ENCODE measurements around the gene PTPRB. TPM values are rescaled to one million over a fixed set of nuclear protein-coding genes. Genes with fewer than 3 reads are reported as not detected.

Gene PTPRB
- total RNA-seq (42.2 TPM), polyA plus RNA-seq (15.9 TPM)

GRCh38 chr12:70637303-70638085, at the start of gene PTPRB:
PTPRB (minus strand) TSS chr12:70637429; CDS start chr12:70637395, 34 bp downstream.
- peak within 1 kb of the TSS; percentile 10 for H3K27ac ChIP-seq (ENCODE audit: low read depth)
- no peak for DNase-seq (ENCODE audit: extremely low spot score)

GRCh38 chr12:70686907-70687306, 49.7 kb upstream of the PTPRB start:
- 53% methylated on average over 1 of the region's 1 CpG for WGBS
- H3K36me3 ChIP-seq (ENCODE audit: insufficient read depth) = no peaks in the 10 kb centered on the region
- H3K4me1 ChIP-seq (ENCODE audit: insufficient read depth) = no peaks in the 10 kb centered on the region
- no peak overlapping the region for H3K4me3 ChIP-seq (ENCODE audit: low read depth, low read length)
- no peak for DNase-seq (ENCODE audit: extremely low spot score)
- no peak overlapping the region for H3K27ac ChIP-seq (ENCODE audit: low read depth)

More at GRCh38 chr12:70637303-70638085, at the start of gene PTPRB:
- Histone ChIP-seq H3K4me1 (ENCODE audit: insufficient read depth) (no peaks in the 10 kb centered on the region), H3K36me3 (ENCODE audit: insufficient read depth) (peaks cover 1% of the 10 kb centered on the region), H3K4me3 (ENCODE audit: low read depth, low read length) (no peak within 1 kb of the TSS)
- 49% methylated on average over 6 of the region's 6 CpGs for WGBS

- WGBS = 79% methylated on average over 2 of the region's 2 CpGs
- Histone ChIP-seq H3K4me1 (ENCODE audit: insufficient read depth) (no peaks in the 10 kb centered on the region), H3K4me3 (ENCODE audit: low read depth, low read length) (no peak overlapping the region), H3K27ac (ENCODE audit: low read depth) (no peak overlapping the region), H3K36me3 (ENCODE audit: insufficient read depth) (no peaks in the 10 kb centered on the region)
- no peak for DNase-seq (ENCODE audit: extremely low spot score)
These were observed 49.1 kb upstream of the PTPRB start for GRCh38 chr12:70686299-70686698.

- DNase-seq (ENCODE audit: extremely low spot score) = no peak
- Histone ChIP-seq H3K36me3 (ENCODE audit: insufficient read depth) (no peaks in the 10 kb centered on the region), H3K27ac (ENCODE audit: low read depth) (no peak overlapping the region), H3K4me1 (ENCODE audit: insufficient read depth) (no peaks in the 10 kb centered on the region), H3K4me3 (ENCODE audit: low read depth, low read length) (no peak overlapping the region)
- WGBS = 81% methylated on average over 3 of the region's 3 CpGs
These were observed 46.7 kb upstream of the PTPRB start for GRCh38 chr12:70683976-70684375.

- H3K4me3 ChIP-seq (ENCODE audit: low read depth, low read length) = no peak overlapping the region
- H3K27ac ChIP-seq (ENCODE audit: low read depth) = no peak overlapping the region
- H3K4me1 ChIP-seq (ENCODE audit: insufficient read depth) = no peaks in the 10 kb centered on the region
- no peaks in the 10 kb centered on the region for H3K36me3 ChIP-seq (ENCODE audit: insufficient read depth)
- 95% methylated on average over 5 of the region's 5 CpGs for WGBS
- DNase-seq (ENCODE audit: extremely low spot score) = no peak
These were observed 34.5 kb upstream of the PTPRB start for GRCh38 chr12:70671698-70672097.

- Histone ChIP-seq H3K4me1 (ENCODE audit: insufficient read depth) (no peaks in the 10 kb centered on the region), H3K27ac (ENCODE audit: low read depth) (no peak overlapping the region), H3K4me3 (ENCODE audit: low read depth, low read length) (no peak overlapping the region), H3K36me3 (ENCODE audit: insufficient read depth) (no peaks in the 10 kb centered on the region)
- WGBS = 54% methylated on average over 3 of the region's 3 CpGs
- DNase-seq (ENCODE audit: extremely low spot score) = no peak
These were observed 33.7 kb upstream of the PTPRB start for GRCh38 chr12:70670948-70671347.

- 90% methylated on average over 2 of the region's 2 CpGs for WGBS
These were observed 30.0 kb upstream of the PTPRB start for GRCh38 chr12:70667253-70667652.

GRCh38 chr12:70666364-70666763, 29.1 kb upstream of the PTPRB start:
- Histone ChIP-seq H3K36me3 (ENCODE audit: insufficient read depth) (no peaks in the 10 kb centered on the region), H3K4me1 (ENCODE audit: insufficient read depth) (no peaks in the 10 kb centered on the region), H3K4me3 (ENCODE audit: low read depth, low read length) (no peak overlapping the region), H3K27ac (ENCODE audit: low read depth) (no peak overlapping the region)
- DNase-seq (ENCODE audit: extremely low spot score) = no peak
- WGBS = 95% methylated on average over 1 of the region's 1 CpG

More at GRCh38 chr12:70667253-70667652, 30.0 kb upstream of the PTPRB start:
- no peak overlapping the region for H3K27ac ChIP-seq (ENCODE audit: low read depth)
- no peaks in the 10 kb centered on the region for H3K36me3 ChIP-seq (ENCODE audit: insufficient read depth)
- H3K4me1 ChIP-seq (ENCODE audit: insufficient read depth) = no peaks in the 10 kb centered on the region
- no peak overlapping the region for H3K4me3 ChIP-seq (ENCODE audit: low read depth, low read length)
- no peak for DNase-seq (ENCODE audit: extremely low spot score)

GRCh38 chr12:70664465-70664881, 27.2 kb upstream of the PTPRB start:
- H3K4me3 ChIP-seq (ENCODE audit: low read depth, low read length) = no peak overlapping the region
- H3K27ac ChIP-seq (ENCODE audit: low read depth) = no peak overlapping the region
- no peak for DNase-seq (ENCODE audit: extremely low spot score)
- H3K4me1 ChIP-seq (ENCODE audit: insufficient read depth) = no peaks in the 10 kb centered on the region
- no peaks in the 10 kb centered on the region for H3K36me3 ChIP-seq (ENCODE audit: insufficient read depth)
- WGBS = 46% methylated on average over 7 of the region's 7 CpGs

- no peak for DNase-seq (ENCODE audit: extremely low spot score)
- WGBS = 92% methylated on average over 1 of the region's 1 CpG
These were observed 26.6 kb upstream of the PTPRB start for GRCh38 chr12:70663838-70664237.

GRCh38 chr12:70661466-70662161, 24.4 kb upstream of the PTPRB start:
- WGBS = 60% methylated on average over 8 of the region's 8 CpGs
- no peak for DNase-seq (ENCODE audit: extremely low spot score)
- Histone ChIP-seq H3K4me1 (ENCODE audit: insufficient read depth) (no peaks in the 10 kb centered on the region), H3K27ac (ENCODE audit: low read depth) (no peak overlapping the region), H3K4me3 (ENCODE audit: low read depth, low read length) (no peak overlapping the region), H3K36me3 (ENCODE audit: insufficient read depth) (no peaks in the 10 kb centered on the region)

More at GRCh38 chr12:70663838-70664237, 26.6 kb upstream of the PTPRB start:
- no peak overlapping the region for H3K27ac ChIP-seq (ENCODE audit: low read depth)
- H3K36me3 ChIP-seq (ENCODE audit: insufficient read depth) = no peaks in the 10 kb centered on the region
- H3K4me3 ChIP-seq (ENCODE audit: low read depth, low read length) = no peak overlapping the region
- no peaks in the 10 kb centered on the region for H3K4me1 ChIP-seq (ENCODE audit: insufficient read depth)

GRCh38 chr12:70660620-70661219, 23.5 kb upstream of the PTPRB start:
- no peaks in the 10 kb centered on the region for H3K36me3 ChIP-seq (ENCODE audit: insufficient read depth)
- no peak overlapping the region for H3K27ac ChIP-seq (ENCODE audit: low read depth)
- no peak overlapping the region for H3K4me3 ChIP-seq (ENCODE audit: low read depth, low read length)
- no peak for DNase-seq (ENCODE audit: extremely low spot score)
- no peaks in the 10 kb centered on the region for H3K4me1 ChIP-seq (ENCODE audit: insufficient read depth)
- 76% methylated on average over 5 of the region's 5 CpGs for WGBS

GRCh38 chr12:70660002-70660604, 22.9 kb upstream of the PTPRB start:
- Histone ChIP-seq H3K4me1 (ENCODE audit: insufficient read depth) (no peaks in the 10 kb centered on the region), H3K4me3 (ENCODE audit: low read depth, low read length) (no peak overlapping the region), H3K27ac (ENCODE audit: low read depth) (no peak overlapping the region), H3K36me3 (ENCODE audit: insufficient read depth) (no peaks in the 10 kb centered on the region)
- DNase-seq (ENCODE audit: extremely low spot score) = no peak
- WGBS = 97% methylated on average over 5 of the region's 5 CpGs

Measured in urinary bladder (tissue), 4 donors.